Fibroblast of lung (primary cell): ENCODE measurements around the gene TGIF2.

Source experiments
- EZH2 ChIP-seq: IDR thresholded peaks from 2 replicates; pipeline ENCODE4 v1.5.1; 2012; ENCODE audit warnings: low read length, control low read depth, mild to moderate bottlenecking; ENCODE audit errors: missing control alignments
- TF ChIP-seq, protein P1 (sequence below), 2 donors: IDR thresholded peaks in 1 of 2; conservative IDR thresholded peaks in 1 of 2; 1 replicate in 1 of 2; 2 replicates in 1 of 2; pipeline ENCODE4 v1.5.1; 2011 to 2012; ENCODE audit warnings: low read length in 2 of 2, control low read depth in 1 of 2, inconsistent platforms in 1 of 2, low read depth in 1 of 2, mild to moderate bottlenecking in 1 of 2

GRCh38 chr20:36573798-36574365 is 485 bp downstream of the TGIF2 start:
- TF ChIP-seq, protein P1, sequence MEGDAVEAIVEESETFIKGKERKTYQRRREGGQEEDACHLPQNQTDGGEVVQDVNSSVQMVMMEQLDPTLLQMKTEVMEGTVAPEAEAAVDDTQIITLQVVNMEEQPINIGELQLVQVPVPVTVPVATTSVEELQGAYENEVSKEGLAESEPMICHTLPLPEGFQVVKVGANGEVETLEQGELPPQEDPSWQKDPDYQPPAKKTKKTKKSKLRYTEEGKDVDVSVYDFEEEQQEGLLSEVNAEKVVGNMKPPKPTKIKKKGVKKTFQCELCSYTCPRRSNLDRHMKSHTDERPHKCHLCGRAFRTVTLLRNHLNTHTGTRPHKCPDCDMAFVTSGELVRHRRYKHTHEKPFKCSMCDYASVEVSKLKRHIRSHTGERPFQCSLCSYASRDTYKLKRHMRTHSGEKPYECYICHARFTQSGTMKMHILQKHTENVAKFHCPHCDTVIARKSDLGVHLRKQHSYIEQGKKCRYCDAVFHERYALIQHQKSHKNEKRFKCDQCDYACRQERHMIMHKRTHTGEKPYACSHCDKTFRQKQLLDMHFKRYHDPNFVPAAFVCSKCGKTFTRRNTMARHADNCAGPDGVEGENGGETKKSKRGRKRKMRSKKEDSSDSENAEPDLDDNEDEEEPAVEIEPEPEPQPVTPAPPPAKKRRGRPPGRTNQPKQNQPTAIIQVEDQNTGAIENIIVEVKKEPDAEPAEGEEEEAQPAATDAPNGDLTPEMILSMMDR (conservative IDR thresholded peaks at IDR 0.05 in 1 of 2, IDR thresholded peaks at IDR 0.05 in 1 of 2; ENCODE audit: low read depth in 1 of 2, low read length in 2 of 2) = no peak
- TF ChIP-seq EZH2 = no peak
